Fibroblast of skin of right quadriceps (primary cell): ENCODE measurements around the gene RPP40.

Experiments
- DNase-seq: peaks from one replicate; pipeline ENCODE4 v3.0.0-alpha.2; 2013

Gene RPP40

DNA sequence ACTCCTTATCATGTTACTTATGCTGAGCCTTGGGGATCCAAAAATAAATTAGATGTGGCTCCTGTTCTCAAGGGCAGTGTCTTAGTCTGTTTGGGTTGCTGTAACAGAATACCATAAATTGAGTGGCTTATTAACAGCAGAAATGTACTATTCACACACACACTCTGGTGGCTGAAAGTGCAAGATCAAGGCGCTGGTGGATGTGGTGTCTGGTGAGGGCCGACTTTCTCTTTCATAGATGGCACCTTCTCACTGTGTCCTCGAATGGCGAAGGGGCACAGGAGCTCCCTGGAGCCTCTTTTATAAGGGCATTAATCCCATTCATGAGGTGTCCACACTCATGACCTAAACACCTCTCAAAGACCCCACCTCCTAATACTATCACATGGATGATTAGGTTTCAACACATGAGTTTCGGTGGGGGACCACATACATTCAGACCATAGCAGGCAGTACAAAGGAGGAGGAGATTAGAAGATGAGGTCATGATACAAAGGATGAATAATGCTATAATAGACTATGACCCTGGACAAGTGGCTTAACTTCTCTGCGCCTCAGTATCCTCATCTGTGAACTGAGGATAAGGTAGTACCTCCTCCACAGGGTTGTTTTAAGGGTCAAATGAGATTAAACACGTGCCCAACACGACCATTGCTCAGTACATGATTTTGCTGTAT, 34.1 kb downstream of the RPP40 start:
- no peak for DNase-seq

DNA sequence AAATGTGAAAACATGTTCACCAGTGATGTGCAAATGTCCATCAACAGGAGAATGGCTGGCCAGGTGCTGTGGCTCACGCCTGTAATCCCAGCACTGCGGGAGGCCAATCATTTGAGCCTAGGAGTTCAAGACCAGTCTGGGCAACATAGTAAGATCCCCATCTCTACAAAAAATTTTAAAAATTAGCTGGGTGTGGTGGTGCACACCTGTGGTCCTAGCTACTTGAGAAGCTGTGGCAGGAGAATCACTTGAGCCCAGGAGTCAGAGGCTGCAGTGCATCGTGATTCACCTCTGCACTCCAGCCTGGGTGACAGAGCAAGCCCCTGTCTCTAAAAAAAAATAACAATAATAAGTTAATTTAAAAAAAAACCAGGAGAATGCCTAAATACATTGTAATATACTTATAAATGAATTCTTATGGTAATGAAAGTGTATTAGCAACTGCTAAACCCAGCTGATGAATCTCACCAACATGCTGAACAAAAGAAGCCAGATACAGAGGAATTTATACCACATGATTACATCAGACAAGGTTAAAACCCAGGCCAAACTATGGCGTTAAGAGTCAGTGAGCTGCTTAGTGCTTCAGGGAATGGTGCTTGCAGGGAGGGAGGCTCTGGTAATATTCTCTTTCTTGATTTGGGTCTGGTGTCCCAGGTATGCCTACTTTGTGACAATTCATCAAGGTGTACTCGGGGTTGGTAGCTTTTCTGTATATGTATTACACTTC, 36.4 kb downstream of the RPP40 start:
- DNase-seq = no peak

DNA sequence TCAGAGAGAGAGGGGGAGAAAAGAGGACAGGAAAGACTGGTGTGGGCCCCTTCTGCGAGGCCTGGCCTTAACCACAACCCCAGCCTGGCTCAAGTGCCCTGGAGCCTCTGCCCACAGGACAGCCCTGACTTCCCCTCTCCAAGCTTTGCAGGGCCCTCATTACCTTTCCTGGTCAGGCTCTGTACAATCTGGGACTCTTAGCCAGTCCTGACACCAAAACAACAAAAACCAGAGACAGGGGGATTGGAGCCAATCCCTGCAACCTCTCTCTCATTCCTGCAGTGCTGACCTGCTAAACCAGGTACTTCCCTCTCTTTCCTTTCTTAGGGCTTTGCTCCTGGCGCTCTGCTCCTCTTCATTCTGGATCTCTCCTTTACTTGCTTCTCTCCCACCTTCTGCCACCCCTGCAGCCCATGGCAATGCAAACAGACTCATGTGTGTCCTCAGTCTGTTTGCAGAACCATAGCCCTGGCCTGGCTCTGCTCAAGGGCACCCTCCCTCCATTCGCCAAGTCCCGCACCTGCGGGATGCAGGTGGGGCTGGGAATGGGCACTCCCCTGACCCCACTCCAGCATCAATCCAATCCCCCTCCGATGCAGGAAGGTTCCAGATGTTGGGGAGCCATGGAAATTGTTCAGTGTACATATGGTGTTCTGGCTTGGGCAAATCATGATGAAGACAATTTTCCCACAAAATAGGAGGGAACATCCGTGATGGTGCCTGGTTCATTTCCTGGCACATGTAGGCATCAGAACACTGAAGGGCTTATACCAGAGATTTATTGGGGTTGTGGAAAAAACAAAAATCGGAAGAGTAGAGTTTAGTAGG, 38.1 kb downstream of the RPP40 start:
- DNase-seq = no peak

DNA sequence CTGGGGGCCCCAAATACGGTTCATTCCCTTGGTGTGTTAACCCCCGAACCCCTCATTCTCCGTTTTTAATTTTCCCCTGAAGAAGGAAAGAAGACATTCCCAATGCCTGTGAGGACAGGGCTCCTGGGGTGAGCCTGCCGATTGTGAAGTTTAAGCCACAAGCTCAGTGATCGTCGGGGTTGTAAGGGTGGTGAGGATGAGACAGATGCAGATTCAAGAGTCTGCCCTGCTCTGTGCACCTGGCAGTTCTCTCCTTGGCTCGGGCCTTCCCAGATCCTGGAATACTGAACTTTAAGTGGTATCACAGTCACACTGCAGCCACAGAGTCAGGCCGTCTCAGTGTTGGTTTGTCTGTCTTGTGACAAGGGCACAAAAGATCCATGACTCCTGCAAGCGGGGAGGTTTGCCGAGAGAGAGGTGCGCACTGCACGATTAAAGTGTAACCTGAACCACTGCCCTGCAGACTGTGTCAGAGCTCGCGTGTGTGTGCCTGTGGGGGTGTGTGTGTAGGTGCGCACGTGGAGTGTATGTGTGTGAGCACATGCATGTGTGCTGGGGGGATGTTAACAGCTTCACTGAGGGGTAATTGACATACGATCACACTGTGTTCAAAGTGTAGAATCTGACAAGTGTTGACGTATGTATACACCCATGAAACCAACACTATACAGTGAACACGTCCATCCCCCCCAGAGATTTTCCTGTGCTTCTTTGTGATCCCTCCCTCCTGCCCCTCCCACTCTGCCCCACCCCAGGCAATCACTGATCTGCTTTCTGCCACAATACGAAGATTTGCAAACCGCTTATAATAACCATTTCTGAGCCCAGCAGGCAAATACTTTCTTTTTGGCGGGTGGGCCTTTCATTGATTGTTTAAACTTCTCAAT, 38.9 kb downstream of the RPP40 start:
- no peak for DNase-seq

DNA sequence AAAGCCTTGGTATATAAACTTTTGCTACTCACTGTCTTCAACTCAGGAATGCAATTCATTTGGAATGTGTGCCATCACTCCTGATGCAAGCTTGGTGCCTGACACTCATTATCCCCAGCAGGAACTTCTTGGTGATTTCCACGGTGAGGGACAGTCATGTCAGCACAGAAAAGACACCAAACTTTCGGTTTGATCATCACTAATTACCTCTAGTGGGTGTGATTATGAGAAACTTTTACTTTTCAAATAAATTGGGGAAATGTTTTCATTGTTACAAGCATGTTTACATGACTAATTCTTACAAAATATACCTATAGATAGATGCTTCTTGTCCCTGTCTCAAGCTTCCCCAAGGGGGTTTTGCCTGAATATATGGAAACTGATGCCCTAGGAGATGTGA, 40.9 kb downstream of the RPP40 start:
- no peak for DNase-seq

DNA sequence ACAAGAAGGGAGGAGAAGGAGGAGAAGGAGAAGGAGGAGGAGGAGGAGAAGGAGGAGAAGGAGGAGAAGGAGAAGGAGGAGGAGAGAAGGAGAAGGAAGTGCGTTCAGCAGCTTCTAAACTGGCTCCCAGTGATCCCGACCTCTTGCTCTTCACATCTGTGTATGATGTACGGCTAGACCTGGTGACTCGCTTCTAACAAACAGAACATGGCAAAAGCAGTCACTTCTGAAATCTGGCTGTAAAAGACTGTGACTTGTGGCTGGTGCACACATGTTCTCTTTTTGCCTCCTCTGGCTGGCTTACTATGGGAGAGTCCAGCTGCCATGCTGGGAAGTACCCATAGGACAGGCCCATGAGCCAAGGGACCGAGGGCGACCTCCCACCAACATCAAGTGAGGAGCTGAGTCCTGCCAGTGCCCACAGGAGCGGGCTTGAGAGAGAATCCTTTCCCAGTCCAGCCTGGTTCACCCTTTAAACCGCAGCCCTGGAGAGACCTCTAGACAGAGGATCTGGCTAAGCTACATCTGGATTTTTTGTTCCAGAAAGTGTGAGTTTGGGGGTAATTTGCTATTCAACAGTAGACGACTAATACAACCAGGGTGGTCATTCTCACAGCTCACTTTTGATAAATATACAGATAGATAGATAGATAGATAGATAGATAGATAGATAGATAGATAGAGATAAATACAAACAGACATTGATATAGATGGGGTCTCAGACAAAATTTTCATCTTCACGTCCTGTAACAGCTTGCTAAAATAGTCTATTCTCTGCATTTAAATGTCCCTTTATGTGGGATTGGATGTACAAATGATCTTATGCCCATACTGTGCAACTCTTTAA, 42.3 kb downstream of the RPP40 start:
- DNase-seq = no peak

DNA sequence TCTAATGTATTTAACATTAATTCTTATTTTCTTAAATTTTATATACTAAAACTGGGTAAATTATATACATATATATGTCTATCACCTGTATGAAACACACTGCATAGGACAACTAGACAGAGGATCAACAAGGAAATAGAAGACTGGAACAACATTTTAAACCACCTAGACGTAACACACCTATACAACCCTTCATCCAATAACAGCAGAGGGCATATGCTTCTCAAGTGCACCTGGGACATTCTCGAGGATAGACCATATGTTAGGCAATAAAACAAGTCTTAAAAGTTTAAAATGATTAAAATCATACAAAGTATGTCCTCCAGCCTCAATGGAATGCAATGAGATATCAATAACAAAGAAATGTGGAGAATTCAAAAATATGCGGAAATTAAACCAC, 45.2 kb downstream of the RPP40 start:
- no peak for DNase-seq

DNA sequence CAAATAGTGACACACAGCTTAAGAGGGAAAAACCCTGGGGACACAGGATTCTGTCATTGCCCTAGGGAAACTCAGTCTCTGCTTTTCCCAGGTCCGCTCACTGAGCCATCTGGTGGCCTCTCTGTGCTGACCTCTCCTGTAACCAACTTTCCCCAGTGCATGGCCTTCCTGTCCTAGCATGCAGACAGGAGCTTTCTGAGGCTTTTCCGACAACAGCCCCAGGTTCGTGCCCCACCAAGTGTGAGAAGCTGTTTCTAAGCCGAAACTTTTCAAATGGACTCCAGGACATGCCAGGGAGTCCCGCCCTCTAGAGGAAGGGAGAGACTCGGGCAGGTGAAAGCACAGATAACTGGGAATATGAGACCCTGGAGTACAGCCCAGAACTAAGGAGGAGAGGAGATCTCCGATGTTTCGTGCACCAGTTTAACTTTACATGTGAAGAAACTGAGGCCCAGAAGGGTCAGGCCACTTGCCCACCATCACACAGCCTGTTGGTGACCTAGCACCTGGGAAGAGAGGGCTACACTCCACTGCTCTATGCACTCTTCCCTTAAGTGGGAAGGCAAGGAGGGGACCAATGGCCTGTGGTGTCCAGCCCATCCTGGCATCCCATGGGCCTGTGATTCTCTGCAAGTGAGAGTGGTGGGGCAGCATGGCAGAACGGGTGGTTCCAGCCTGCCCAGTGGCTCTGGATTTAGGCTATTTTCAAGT, 46.2 kb downstream of the RPP40 start:
- no peak for DNase-seq

DNA sequence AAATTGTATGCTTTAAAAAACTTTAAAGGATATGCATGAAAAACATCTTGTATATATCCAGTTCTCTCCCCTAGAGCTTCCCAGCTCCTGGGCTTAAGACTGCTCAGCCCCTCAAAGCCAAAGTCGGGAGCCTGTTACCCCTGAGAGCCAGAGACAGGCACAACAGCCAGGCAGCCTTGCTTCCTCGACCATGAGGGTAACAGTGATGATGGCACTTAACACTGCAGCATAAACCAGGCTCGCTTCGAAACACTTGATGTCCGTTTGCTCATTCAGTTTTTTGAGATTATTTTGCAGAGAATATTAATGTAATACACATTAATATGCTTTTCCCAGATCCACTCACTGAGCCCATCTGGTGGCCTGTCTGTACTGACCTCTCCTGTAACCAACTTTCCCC, 47.2 kb downstream of the RPP40 start:
- no peak for DNase-seq

DNA sequence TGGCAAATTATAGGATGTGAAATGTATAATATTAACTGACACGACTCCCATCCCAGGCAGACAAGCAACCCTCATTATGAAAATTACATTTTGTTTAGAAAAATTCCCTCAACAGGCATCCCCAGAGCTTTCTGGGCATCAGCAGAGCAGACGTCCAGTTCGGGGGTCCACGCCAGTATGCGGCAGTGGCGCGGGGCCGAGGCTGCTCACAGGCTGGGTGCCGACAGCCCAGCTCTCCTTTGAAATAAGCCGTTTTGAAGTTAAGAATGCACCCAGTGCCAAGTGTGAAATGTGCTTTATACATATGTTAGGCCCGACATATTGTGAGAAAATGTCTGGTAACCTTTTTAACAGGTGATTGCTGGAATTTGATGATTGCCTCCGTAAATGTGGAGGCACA, 50.4 kb downstream of the RPP40 start:
- no peak for DNase-seq

DNA sequence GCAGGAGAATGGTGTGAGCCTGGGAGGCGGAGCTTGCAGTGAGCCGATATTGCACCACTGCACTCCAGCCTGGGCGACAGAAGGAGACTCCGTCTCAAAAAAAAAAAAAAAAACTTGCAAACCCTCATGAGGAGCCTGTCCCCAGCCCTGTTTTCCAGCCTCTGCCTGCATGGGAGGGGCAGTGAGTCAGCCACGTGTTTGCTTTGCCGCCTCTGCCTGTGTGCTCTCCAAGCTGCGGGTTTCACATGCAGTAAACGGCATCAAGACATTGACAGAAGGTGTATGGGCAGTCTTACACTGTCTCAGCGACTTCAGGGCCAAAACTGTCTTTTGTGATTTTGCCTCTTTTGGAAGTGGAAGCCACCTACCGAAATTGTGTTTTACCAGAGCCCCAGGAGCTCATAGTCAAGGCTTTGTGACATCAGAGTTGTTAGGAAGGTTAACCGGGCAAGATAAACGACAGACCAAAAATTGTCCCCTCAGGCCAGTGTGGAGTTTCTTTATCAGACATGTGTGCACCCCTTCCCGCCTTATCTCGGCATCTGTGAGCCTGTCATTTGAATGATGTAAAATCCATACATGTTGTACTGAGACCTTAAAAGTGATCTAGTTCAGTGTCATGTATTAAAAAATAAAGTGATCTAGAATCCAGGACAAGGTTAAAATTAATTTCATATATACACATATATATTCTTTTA, 52.9 kb downstream of the RPP40 start:
- no peak for DNase-seq

DNA sequence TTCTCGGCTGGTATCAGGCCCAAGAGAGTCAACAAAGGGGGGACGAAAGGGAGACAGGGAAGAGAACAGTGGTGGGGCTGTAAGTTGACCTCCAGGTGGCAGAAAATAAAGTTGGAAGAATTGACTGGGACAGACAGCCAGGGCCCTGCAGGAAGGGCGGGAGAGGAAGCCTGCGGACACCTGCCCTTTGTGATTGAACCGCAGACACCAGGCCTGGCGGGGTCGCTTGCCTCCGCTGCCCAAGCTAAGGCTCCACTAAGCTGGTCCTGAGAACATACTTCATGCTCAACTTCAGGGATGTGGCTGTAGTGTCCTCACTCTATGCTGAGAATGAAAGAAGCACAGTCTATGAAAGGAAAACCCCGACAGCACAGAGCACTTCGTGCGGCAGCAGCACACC, 53.8 kb downstream of the RPP40 start:
- no peak for DNase-seq

DNA sequence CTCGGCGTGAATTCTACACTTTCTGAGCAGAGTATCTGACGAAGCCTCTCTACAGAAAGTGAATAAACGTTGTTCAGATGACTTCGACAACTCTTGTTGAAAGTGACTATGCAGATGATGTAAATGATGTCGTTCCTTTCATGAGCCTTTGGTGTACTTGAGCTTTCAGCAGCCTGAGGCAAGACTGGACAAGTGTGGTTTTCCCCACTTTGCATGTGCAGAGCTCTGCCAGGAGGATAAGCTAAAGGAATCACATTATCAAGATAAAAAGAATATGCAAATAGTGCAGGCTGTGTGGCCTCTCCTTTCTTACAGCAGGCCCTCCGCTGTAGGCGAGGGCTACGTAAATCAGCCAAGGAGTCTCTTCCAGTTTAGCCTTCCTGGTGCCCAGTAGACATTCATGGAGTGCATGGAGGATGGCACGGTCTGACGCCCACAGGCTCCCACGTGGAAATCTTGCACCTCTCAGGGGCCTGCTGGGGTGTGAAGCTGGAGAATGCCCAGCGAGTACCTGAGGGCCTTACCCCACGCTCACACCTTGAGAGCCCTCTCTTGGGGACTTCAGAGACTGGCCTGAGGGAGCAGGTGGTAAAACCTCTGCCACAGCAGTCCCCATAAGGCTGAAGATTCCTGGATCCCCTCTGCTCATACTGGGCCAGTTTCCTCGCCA, 54.9 kb downstream of the RPP40 start:
- no peak for DNase-seq

DNA sequence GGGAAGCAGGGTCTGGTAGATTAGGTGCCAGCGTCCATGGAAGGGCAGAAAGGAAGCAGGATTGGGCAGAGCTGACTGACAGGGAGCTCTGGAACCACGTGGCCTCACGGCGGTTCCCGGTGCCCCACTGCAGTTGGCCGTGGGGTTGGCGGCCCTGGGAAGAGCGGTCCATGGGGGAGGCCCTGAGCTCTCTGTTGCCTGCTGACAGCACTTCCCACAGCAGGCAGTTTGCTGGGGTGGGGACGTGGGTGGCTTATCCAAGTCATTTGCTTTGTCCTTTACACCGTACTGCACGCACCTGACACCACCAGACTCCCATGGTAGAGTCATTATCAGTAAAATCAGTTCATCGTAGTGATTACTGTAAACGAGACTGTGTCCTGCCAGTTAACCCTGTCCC, 56.1 kb downstream of the RPP40 start:
- no peak for DNase-seq

DNA sequence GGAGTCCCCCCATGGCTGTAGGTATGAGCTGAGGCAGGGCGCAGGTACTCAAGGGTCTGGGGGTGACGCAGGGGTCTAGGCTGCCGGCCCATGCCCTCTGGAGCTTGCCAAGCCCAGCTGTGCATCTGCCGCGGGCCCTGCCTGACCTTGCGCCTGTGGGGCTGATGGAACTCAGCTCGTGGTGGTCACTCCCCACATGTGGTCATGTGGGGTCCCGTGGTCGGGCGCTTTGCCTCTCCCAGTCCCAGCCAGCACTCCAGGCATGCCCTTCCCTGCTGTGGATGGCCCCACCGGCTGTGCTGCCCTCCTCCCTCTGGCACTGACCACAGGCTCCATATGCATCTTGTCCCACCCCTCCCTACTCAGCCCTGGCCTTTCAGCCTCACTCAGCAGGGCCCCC, 57.3 kb downstream of the RPP40 start:
- no peak for DNase-seq
